NOMO-1 treated with DMSO at 0.1 percent for 48 hours (cell line): ENCODE results near the gene GAPVD1.
"Not testable (repeated sequence)": the region's sequence is repeated elsewhere in the genome, so short reads cannot be mapped to it uniquely, and the experiment has no call there.

Experiments
- DNase-seq: peaks from one replicate; lab custom pipeline; 2025; ENCODE audit not compliant: unreplicated experiment; lab: John Stamatoyannopoulos, UW

The GAPVD1 gene

GRCh38 chr9:125297917-125298316 is 36.3 kb downstream of the GAPVD1 start:
- no peak for DNase-seq

DNA sequence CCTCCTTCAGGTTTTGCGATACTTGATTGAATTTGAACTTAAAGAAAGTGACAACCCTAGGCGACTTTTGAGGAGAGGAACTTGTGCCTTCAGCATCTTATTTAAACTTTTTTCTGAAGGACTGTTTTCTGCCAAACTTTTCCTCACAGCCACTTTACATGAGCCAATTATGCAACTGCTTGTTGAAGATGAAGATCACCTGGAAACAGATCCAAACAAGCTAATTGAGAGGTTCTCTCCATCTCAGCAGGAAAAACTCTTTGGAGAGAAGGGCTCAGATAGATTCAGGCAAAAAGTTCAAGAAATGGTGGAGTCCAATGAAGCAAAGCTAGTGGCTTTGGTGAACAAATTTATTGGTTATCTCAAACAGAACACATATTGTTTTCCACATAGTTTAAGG is 40.6 kb downstream of the GAPVD1 start:
- no peak for DNase-seq

GRCh38 chr9:125304273-125304672 is 42.6 kb downstream of the GAPVD1 start:
- DNase-seq: no peak

DNA sequence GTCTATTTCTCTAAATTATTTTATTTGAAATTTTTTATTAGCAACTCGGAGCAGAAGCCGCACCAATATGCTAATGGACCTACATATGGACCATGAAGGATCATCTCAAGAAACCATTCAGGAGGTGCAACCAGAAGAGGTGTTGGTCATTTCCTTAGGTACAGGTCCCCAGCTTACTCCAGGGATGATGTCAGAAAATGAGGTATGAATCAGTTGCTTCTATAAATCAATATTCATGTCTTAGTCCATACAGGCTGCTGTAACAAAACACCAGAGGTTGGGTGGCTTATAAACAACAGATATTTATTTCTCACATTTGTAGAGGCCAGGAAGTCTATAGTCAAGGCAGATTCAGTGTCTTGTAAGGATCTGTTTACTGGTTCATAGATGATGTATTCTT is 50.8 kb downstream of the GAPVD1 start:
- DNase-seq: no peak

GRCh38 chr9:125316359-125316758 is 54.7 kb downstream of the GAPVD1 start:
- DNase-seq: not testable (repeated sequence)

DNA sequence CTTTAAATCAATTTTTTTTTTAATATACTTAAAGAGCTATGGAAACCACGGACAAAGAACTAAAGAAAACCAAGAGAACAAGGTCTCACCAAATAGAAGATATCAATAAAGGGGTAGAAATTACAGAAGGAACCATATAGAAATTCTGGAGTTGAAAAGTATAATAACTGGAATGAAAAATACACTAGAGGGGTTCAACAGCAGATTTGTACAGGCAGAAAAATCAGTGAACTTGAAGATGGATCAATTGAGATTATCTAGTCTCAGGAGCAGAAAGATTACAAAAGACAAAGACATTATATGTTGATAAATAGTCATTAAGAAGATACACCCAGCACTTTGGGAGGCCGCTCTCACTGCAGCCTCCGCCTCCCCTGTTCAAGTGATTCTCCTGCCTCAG is 56.1 kb downstream of the GAPVD1 start:
- no peak for DNase-seq

DNA sequence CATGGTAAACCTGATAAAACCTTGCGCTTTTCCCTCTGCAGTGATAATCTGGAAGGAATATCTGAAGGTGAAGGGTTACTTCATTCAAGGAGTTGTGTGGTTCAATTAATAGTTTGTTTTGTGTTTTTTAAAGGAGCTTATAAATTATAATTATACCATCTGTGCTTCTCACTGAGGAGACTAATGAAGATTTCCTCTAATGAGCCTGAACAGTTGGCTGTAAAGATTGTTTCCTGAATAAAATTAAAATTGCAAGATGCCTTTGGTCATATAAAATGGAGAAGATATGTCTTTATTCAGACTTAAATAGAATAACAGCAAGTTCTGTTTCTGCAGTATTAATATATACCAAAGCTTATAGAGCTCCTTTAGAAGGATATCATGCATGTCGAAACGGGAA is 59.9 kb downstream of the GAPVD1 start:
- DNase-seq: no peak

DNA sequence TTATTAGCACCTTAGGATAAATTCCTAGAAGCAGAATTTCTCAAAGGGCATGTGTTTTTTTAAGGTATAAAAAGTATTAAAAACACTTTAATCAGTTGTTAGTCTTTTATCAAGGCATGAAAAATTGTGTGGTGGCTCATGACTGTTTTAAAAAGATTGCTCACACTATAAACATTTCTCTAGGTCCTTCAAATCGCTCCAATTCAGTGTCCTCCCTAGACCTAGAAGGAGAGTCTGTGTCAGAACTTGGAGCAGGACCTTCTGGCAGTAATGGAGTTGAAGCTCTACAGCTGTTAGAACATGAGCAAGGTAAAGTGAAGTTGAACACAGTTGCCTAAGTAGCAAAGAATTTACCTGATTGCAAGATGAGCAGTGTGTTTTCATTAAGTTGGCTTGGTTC is 62.0 kb downstream of the GAPVD1 start:
- DNase-seq: no peak

GRCh38 chr9:125325826-125326225 is 64.2 kb downstream of the GAPVD1 start:
- no peak for DNase-seq

DNA sequence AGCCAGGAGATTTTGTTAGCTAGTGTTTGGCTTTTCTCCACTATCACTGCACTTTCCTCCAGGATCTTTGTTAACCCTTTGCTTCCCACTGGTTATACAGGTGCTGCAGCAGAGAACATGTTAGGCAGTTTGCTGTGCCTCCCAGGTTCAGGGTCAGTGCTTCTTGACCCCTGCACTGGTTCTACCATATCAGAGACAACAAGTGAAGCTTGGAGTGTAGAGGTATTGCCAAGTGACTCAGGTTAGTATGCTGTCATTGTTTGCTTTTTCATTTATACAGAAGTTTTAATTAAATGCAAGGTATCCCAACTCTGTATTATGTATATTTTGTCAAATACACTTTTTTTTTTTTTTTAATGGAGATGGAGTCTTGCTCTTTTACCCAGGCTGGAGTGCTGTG is 68.4 kb downstream of the GAPVD1 start:
- no peak for DNase-seq

DNA sequence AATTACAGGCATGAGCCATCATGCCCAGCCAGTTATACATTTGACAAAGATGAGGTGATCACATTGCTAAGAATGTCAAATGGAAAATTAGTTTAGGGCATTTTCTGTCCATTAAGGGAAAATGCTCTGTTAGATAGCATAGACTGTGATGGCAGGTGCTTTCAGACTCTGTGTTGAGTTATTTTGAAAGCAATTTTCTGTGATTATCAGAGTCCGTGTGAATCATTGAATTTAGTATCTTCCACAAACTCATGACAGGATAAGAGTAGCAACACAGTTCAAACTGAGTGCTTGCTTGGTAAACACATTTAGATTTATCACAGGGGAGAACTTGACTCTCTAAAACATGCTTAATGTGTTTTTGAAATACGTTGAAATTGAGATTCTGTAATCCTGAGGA is 69.0 kb downstream of the GAPVD1 start:
- DNase-seq: no peak

DNA sequence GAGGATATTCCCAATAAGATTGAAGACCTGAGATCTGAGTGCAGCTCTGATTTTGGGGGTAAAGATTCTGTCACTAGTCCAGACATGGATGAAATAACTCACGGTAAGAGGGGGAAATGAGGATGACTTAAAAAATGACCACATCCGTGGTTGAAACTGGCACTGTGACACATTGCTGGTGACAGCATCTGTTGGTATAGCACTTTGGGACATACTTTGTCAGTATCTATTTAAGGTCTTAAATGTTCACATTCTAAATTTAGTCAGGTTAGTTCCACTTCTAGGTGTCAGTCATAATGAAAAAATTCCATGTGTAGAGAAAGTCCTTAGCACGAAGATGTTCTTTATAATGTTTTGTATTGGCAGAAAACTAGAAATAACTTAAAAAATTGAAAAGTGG is 70.9 kb downstream of the GAPVD1 start:
- DNase-seq: peak; percentile 57

- DNase-seq: no peak
These were observed 75.6 kb downstream of the GAPVD1 start for GRCh38 chr9:125337236-125337635.

DNA sequence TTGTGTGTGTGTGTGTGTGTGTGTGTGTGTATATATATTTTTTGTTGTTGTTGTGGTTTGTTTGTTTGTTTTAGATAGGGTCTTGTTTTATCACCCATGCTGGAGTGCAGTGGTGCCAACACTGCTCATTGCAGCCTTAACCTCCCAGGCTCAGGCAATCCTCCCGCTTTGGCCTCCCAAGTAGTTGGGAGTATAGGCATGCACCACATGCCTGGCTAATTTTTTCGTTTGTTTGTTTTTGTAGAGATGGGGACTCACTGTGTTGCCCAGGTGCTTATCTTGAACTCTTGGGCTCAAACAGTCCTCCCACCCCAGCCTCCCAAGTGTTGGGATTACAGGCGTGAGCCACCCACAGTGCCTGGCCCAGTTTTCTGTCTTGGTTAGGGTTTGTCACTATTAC is 77.3 kb downstream of the GAPVD1 start:
- DNase-seq: no peak

GRCh38 chr9:125341566-125341965 is 79.9 kb downstream of the GAPVD1 start:
- no peak for DNase-seq

GRCh38 chr9:125343518-125344275 is 82.1 kb downstream of the GAPVD1 start:
- no peak for DNase-seq

DNA sequence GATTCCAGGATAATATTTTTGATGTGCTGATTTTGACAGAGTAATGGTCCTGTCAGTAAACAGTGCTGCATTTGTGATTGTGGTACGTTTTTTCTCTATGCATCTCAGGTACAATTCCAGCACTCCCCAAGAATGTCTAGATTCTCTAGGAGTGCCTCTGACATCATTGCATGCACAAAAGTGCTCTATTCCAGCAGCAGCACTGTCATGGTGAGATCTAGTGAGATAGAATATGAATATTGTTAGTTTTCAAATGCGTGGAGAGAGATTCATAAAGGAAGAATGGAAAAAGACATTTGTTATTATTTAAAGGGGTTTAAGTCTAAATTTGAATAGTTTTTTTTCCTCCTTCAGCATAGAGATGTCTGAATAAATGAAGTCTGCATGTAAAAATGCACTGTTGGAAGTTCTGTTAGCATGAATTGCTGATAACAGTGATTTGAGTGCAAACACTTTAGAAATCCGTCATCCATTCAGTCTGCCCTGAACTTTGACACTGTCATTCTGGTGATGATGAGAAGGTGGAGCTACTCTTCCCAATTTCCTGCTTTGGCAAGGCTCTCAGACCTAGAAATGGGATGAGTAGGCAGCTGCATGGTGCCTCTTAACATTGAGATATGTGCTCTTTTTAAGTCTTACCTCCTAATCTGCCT is 84.6 kb downstream of the GAPVD1 start:
- no peak for DNase-seq

DNA sequence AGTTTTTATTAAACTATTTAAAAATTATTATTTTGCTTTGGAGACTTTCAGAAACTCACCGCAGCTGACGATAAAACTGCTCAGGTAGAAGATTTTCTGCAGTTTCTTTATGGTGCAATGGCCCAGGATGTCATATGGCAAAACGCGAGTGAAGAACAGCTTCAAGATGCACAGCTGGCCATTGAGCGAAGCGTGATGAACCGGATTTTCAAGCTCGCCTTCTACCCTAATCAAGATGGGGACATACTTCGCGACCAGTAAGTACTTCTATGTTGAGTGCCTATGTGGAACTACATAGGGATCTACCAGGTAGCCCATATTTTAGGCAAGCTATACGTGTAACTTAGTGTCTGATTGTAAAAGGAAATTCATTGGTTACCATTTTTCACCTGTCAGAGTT is 94.0 kb downstream of the GAPVD1 start:
- no peak for DNase-seq

GRCh38 chr9:125356032-125356431 is 94.4 kb downstream of the GAPVD1 start:
- DNase-seq: no peak

- no peak for DNase-seq
These were observed 97.4 kb downstream of the GAPVD1 start for GRCh38 chr9:125359011-125359410.

GRCh38 chr9:125360601-125361000 is 99.0 kb downstream of the GAPVD1 start:
- DNase-seq: no peak

GRCh38 chr9:125361837-125362531 is 100.4 kb downstream of the GAPVD1 start:
- DNase-seq: peak; percentile 78
